Measurements from ENCODE around the gene SGPP2. TPM values are rescaled to one million over a fixed set of nuclear protein-coding genes. Genes with fewer than 3 reads are reported as not detected.

Gene SGPP2
- total and polyA plus RNA-seq, 10 donors = 0.13 to 3.1 (median 1.9) TPM

DNA sequence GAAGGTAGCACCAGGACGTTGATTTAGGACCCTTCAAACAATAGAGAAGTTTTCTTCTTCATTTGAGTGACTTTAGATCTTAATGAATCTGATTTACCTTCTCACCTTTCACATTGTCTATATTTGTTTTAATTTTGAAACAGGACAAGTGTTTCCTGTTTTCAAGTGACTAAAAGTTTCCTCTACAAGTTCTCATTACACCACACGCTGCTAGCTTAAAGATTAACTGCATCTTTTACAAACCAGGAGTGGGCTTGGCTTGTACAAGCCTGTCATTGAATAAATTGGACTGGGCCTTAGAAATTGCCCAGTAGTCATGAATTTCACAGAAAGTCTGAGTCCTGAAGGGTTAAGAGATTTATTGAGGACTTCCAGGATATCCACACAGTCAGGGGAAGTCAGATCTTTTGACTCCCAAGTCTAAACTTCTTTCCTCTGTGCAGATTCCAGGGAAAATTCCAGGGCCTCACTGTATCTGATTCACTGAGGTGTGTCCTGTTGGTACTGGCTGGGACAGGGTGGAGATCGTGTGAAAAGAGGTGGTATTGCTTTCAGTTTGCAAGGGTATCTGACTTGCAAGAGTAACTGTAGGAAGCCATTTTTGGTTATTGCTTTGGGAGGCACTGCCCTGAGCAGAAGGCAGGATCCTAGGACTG, 3.4 kb downstream of the SGPP2 start:
- TF ChIP-seq, protein P1, sequence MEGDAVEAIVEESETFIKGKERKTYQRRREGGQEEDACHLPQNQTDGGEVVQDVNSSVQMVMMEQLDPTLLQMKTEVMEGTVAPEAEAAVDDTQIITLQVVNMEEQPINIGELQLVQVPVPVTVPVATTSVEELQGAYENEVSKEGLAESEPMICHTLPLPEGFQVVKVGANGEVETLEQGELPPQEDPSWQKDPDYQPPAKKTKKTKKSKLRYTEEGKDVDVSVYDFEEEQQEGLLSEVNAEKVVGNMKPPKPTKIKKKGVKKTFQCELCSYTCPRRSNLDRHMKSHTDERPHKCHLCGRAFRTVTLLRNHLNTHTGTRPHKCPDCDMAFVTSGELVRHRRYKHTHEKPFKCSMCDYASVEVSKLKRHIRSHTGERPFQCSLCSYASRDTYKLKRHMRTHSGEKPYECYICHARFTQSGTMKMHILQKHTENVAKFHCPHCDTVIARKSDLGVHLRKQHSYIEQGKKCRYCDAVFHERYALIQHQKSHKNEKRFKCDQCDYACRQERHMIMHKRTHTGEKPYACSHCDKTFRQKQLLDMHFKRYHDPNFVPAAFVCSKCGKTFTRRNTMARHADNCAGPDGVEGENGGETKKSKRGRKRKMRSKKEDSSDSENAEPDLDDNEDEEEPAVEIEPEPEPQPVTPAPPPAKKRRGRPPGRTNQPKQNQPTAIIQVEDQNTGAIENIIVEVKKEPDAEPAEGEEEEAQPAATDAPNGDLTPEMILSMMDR (IDR thresholded peaks at IDR 0.05 in 8 of 11, conservative IDR thresholded peaks at IDR 0.05 in 3 of 11) = no peak
- no peak for TF ChIP-seq POLR2AphosphoS5 (IDR thresholded peaks at IDR 0.05)
- no peak for TF ChIP-seq POLR2A (IDR thresholded peaks at IDR 0.05)
- intact Hi-C loops (cut with DNase I; ENCODE audit: low total_unique reads) = no loop called here
- Histone ChIP-seq H3K36me3 (no peaks in the 10 kb centered on the region), H3K27ac (peak overlapping the region in 1 of 8 donors; percentile 12), H3K4me3 (no peak overlapping the region), H3K4me1 (peaks cover 0 to 34% (median 22%) of the 10 kb centered on the region in 6 donors), H3K9me3 (no peaks in the 10 kb centered on the region), H3K27me3 (replicated peaks in 1 of 7) (peaks cover 0 to 47% (median 26%) of the 10 kb centered on the region in 7 donors)
- WGBS, 5 donors = 32 to 60% (median 41%) methylated on average over 3 of the region's 3 CpGs
- DNase-seq = no peak

DNA sequence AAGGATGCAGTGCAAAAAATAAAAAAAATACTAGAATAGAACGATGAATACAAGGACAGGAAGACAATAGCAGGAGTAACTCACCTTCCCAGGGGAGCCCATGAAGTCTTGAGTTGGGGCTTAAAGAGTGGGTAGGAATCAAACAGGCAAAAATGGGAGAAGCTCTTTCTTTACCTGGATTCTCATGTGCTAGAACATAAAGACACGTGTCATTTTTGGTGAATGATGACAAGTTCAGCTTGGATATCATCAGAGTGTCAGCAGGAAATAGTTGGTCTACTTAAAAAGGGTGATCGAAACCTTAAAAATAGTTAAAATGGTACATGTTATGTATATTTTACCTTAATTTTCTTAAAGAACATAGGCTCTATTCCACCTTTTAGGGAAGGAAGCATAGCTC, 5.7 kb downstream of the SGPP2 start:
- Histone ChIP-seq H3K27me3 (replicated peaks in 1 of 7) (peaks cover 0 to 24% (median 5%) of the 10 kb centered on the region in 7 donors), H3K4me3 (no peak overlapping the region), H3K9me3 (no peaks in the 10 kb centered on the region), H3K27ac (no peak overlapping the region), H3K4me1 (peaks cover 0 to 28% (median 11%) of the 10 kb centered on the region in 6 donors), H3K36me3 (no peaks in the 10 kb centered on the region)
- 81 to 93% (median 85%) methylated on average over 3 of the region's 3 CpGs for WGBS, 5 donors
- intact Hi-C loops (cut with DNase I; ENCODE audit: low total_unique reads) = no loop called here
- DNase-seq = no peak
- TF ChIP-seq, protein P1 (IDR thresholded peaks at IDR 0.05 in 8 of 11, conservative IDR thresholded peaks at IDR 0.05 in 3 of 11) = no peak
- TF ChIP-seq POLR2A (IDR thresholded peaks at IDR 0.05) = no peak

DNA sequence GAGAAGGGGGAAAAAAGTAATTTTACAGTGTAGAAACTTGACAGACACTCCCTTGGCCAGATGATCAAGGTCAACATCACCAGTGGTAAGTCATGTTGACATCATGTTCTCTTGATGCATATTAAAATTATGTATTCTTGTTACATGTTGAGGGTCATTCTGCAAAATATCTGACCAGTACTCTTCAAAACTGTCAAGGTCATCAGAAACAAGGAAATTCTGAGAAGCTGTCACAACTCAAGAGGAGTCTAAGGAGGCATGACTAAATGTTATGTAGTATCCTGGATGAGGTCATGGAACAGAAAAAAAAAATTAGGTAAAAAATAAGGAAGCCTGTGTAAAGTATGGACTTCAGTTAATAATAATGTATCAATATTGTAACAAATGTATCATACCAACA, 6.3 kb downstream of the SGPP2 start:
- H3K4me1 ChIP-seq = peaks cover 0 to 22% (median 8%) of the 10 kb centered on the region in 6 donors
- H3K36me3 ChIP-seq = no peaks in the 10 kb centered on the region
- H3K27me3 ChIP-seq (replicated peaks in 1 of 7) = peaks cover 0 to 18% (median 0%) of the 10 kb centered on the region in 7 donors
- H3K27ac ChIP-seq = no peak overlapping the region
- H3K4me3 ChIP-seq = no peak overlapping the region
- H3K9me3 ChIP-seq = no peaks in the 10 kb centered on the region
- no peak for TF ChIP-seq POLR2A (IDR thresholded peaks at IDR 0.05)
- no peak for TF ChIP-seq POLR2AphosphoS5 (IDR thresholded peaks at IDR 0.05)
- TF ChIP-seq, protein P1 (IDR thresholded peaks at IDR 0.05 in 8 of 11, conservative IDR thresholded peaks at IDR 0.05 in 3 of 11) = no peak
- DNase-seq = no peak
- intact Hi-C loops (cut with DNase I; ENCODE audit: low total_unique reads) = no loop called here

DNA sequence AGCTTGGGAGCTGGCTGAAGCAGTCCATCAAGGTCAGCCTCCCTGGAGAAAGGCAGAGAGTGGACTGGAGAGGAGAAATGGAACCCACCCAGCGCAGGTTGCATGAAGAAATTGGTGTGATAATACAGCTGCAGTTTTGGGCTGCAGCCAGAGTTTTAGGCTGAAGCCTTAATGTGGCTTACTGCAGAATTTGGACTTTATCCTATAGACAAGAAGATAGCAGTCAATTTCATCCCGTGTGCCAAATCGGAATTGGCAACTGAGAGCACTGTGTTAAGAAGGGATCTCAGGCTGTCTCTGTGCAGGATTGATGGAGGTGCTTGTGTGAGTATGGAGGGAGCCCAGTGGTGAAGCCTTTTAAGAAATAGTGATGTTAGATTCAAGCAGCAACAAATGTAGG, 7.5 kb downstream of the SGPP2 start:
- Histone ChIP-seq H3K36me3 (no peaks in the 10 kb centered on the region), H3K4me1 (peaks cover 0 to 19% (median 7%) of the 10 kb centered on the region in 6 donors), H3K27me3 (replicated peaks in 1 of 7) (peaks cover 0 to 6% (median 0%) of the 10 kb centered on the region in 7 donors), H3K27ac (no peak overlapping the region), H3K9me3 (no peaks in the 10 kb centered on the region), H3K4me3 (no peak overlapping the region)
- TF ChIP-seq, protein P1 (IDR thresholded peaks at IDR 0.05 in 8 of 11, conservative IDR thresholded peaks at IDR 0.05 in 3 of 11) = no peak
- TF ChIP-seq POLR2AphosphoS5 (IDR thresholded peaks at IDR 0.05) (no peak), POLR2A (IDR thresholded peaks at IDR 0.05) (no peak)
- no peak for DNase-seq
- 80 to 95% (median 90%) methylated on average over 3 of the region's 3 CpGs for WGBS, 5 donors
- intact Hi-C loops (cut with DNase I; ENCODE audit: low total_unique reads) = no loop called here
